ENCODE measurements around the gene UBE2QL1.

DNA sequence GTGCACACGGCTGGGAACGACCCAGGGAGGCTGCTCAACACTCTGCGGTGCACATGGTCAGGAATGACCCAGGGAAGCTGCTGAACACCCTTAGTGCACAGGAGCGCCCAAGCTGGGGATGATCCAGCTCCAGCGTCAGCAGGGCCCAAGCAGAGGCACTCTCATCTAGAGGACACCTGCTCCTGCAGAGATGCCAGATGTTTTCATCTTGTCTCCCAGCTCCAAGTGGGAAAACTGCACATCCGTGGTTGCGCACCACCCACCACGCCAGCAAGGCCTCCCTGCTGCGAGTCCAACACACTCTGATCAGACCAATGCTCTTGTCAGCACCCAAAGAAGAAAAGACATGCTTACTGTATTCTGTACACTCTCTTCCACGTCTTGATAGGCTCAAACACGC lies 34.1 kb downstream of the UBE2QL1 start:
- TF ChIP-seq POLR2AphosphoS5 (IDR thresholded peaks at IDR 0.05; ENCODE audit: low read depth, low read length), result no peak
- TF ChIP-seq KDM5A (IDR thresholded peaks at IDR 0.05; ENCODE audit: low read length), result no peak
- TF ChIP-seq CEBPB (IDR thresholded peaks at IDR 0.05; ENCODE audit: low read depth, low read length), result no peak
- TF ChIP-seq CBX5 (IDR thresholded peaks at IDR 0.05; ENCODE audit: low read depth, low read length), result no peak
- TF ChIP-seq NANOG (IDR thresholded peaks at IDR 0.05; ENCODE audit: insufficient read depth, low read depth, low read length, poor library complexity, severe bottlenecking), result no peak
- TF ChIP-seq TBP (IDR thresholded peaks at IDR 0.05; ENCODE audit: low read depth, low read length), result no peak
- TF ChIP-seq, protein P1, sequence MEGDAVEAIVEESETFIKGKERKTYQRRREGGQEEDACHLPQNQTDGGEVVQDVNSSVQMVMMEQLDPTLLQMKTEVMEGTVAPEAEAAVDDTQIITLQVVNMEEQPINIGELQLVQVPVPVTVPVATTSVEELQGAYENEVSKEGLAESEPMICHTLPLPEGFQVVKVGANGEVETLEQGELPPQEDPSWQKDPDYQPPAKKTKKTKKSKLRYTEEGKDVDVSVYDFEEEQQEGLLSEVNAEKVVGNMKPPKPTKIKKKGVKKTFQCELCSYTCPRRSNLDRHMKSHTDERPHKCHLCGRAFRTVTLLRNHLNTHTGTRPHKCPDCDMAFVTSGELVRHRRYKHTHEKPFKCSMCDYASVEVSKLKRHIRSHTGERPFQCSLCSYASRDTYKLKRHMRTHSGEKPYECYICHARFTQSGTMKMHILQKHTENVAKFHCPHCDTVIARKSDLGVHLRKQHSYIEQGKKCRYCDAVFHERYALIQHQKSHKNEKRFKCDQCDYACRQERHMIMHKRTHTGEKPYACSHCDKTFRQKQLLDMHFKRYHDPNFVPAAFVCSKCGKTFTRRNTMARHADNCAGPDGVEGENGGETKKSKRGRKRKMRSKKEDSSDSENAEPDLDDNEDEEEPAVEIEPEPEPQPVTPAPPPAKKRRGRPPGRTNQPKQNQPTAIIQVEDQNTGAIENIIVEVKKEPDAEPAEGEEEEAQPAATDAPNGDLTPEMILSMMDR (IDR thresholded peaks at IDR 0.05; ENCODE audit: control extremely low read depth in 1 of 3, insufficient read depth in 1 of 3, low read depth in 1 of 3, low read length in 3 of 3), result no peak
- TF ChIP-seq GABPA (IDR thresholded peaks at IDR 0.05; ENCODE audit: borderline replicate concordance, insufficient read depth, low read length), result no peak

Measured in H1 (cell line).